Activated CD4-positive, alpha-beta T cell treated with anti-CD3 and anti-CD28 coated beads, Interleukin-2, amount 50 U/mL, for 1 hour (primary cell): ENCODE results near the gene SF3A1.

Experiments used
- DNase-seq: peaks from one replicate; pipeline ENCODE4 v3.0.0-alpha.2; 2020

SF3A1 gene

GRCh38 chr22:30299322-30299721 is 57.4 kb downstream of the SF3A1 start:
- DNase-seq, result no peak

GRCh38 chr22:30297991-30298701 is 58.5 kb downstream of the SF3A1 start:
- DNase-seq, result no peak

DNA sequence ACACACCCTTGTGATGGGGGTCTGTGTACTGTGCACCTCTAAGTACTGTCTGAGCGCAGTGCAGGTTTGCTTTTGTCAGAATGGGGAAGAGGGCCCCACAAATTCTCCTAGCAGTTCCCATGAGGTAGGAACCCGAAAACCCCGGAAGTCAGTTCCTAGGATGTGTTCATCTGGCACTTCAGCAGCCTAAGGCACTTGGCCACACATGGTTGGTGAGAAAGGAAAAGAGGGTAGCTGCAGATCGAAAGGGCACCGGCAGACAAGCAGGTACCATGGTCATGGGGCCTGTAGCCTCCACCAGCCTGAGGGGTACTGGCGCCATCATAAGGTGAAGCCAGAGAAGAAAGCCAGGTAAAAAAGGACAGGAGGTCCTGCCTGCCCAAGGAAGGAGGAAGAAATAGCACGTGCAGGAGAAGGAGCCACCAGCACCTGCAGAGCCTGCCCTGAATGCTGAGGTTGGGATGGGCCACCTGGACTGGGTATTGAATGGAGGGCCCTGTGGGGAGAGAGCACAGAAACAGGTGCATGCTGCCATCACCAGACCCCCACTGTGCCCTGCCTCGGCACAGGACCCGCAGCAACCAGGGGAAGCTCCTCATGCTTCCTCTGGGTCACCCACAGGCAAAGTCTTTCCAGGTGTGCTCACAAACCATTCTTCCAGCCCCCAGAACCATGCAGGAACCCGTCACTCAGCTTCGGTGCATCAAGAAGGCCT is 59.3 kb downstream of the SF3A1 start:
- no peak for DNase-seq

DNA sequence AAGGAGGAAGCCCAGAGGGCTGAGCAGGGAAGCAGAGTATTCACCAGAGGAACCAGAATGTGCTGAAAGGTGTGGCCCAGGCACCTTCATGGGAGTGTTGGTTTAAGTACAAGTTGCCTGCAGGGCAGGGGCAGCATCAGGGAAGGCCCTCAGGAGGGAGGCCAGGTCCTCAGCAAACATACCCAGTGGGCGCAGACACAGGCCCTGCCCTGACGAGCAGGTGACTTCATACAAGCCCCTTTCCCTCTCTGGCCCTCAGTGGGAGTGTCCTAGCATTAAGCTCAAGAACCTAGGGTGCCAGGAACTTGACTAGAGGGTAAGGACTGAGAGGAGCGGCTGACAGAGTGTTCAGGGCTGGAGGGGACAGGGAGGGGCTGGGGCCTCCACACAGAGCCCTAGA is 59.9 kb downstream of the SF3A1 start:
- DNase-seq, result no peak

DNA sequence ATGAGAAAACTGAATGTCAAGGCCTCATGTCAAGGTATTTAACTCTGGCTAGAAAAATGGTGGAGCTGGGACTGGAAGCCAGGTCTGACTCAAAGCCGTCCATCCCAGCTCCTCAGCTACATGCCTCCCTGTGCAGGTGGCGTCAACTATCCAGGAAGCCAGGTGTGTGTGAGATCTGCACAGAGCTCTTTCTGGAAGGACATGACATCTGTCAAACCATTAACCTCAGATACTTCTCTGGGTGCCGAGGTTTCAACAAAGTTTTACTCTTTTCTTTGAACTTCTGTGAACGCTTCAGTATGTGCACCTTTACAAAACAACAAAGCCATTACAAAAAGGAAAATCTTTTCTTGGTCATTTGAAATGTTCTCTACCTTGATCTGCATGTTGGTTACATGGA is 60.4 kb downstream of the SF3A1 start:
- DNase-seq, result no peak

GRCh38 chr22:30295576-30295975 is 61.1 kb downstream of the SF3A1 start:
- DNase-seq, result no peak

DNA sequence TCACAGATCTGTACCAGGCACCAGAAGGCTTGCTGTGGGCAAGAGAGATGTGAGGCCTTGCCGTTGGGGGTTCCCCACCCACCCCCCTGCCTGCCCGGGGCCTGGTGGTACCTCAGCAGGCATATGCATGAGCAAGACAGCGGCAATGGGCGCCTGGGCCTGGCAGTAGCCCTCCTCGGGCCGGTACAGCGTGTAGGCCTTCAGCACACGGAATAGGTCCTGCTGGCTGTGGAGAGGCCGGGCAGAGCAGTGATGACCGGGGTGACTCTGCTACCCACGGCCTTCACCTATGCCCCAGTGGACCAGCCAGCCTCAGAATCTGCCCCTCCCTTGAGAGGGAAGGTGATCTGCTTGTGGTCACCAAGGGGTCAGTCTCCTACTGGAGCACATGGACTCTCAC is 61.9 kb downstream of the SF3A1 start:
- no peak for DNase-seq

DNA sequence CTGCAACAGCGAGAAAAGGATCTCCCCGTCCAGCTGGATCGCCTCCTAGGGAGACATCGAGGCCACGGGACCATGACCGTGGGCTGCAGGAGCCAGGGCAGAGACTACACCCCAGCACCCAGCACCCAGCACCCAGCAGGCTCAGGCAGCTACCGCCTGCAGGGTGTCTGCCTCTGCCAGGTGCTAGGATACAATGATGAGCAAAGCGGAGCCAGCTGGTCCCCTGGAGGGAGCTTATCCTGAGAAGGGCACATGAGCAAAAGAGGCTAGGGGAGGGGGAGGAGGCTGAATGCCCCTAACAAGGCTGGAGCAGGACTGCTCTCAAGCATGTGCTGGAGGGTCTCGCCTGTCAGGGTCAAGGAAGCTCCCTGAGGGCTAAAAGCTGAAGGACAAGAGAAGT is 62.6 kb downstream of the SF3A1 start:
- DNase-seq, result no peak

DNA sequence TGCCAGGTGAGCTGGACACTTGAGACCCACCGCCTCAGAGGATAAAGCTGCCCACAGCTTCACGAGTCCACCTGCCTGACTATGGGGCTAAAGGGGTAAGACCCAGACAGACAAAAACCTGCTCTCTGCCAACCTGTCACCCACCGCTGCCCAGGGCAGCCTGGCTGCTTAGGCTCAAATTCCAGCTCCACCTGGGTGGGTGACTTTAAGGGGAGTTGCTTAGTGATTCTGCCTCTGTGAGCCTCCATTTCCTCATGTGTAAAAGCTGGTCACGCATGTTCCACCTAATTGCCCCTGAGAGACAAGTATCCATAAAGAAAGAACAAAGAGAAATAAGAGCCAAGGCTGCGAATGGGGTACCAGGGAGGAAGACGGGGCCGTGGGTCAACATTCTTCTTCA is 63.7 kb downstream of the SF3A1 start:
- DNase-seq, result no peak

DNA sequence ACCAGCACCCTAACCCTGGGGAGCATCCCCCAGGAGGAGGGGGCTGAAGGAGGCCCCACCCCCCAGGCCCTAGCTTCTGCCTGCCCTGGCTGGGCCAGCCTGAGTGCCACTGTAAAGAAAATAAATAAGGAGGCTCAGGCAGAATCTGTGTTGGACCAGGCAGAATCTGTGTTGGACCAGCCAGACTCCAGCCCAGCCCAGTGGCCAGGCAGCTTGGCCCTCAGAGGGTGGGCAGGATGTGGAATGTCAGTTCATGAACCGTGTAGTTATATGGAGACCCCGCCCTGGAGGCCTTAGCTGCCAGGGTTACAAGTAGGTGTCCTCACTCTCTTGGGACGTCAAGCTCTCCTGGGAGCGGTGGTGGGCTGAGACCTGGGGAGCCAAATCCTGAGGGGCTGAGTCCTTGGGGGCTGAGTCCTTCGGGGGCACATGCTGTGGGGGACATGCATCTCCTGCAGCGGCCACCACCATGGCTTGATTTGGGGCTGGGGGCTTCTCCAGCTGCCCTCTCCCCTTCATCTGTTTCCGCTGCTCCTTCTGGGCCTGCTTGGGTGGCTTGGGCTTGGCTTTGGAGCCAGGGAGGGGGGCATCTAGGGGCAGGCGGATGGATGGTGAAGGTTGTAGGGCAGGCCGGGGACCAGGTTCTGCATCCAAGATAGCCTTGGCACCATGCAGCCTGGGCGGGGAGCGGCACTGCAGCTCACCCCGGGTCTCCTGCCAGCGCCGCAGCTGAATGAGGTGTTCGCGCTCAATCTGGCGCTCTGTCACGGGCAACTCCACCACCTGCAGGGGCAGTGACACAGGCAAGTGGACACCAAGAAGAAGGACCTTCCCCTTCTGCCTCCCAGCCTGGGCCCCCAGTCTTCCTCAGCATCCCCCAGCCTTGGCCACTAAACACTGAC is 64.4 kb downstream of the SF3A1 start:
- no peak for DNase-seq

GRCh38 chr22:30291058-30291892 is 65.4 kb downstream of the SF3A1 start:
- DNase-seq, result no peak

DNA sequence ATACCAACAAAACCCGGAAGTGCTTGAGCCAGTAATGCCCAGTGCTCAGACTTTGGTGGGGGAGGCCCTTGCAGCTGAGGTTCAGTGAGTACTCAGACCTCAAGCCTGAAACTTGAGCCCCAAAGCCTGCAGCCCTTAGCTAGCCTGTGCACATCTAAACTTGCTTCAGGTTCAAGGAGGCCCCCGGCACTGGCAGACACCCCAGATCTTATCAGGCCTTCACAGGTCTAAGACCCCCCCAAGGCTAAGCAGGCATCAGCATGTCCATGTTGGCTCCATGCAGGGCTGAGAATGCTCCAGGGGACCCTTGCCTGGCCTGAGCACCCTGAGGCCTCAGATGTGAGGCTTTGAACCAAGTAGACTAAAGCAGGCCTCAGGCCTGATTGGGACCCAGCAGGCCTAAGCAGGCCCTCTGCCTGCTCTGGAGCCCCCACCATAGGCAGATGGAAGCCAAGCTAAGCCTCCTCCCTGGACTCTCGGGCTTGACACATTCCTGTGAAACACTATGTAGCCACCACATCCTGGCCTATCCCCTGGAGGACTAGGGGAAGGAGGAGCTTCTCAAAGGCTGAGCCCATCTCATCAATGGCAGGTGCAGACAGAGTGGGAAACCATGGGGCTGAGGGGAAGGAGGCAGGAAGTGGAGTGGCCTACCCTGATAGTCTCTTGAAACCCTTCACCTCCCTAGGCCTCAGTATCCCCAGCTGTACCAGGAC is 66.2 kb downstream of the SF3A1 start:
- DNase-seq, result no peak

- DNase-seq, result no peak
Observed at GRCh38 chr22:30289980-30290313, 66.7 kb downstream of the SF3A1 start.

GRCh38 chr22:30289141-30289979 is 67.3 kb downstream of the SF3A1 start, which contains the start of gene CASTOR1:
Gene CASTOR1, minus strand, starts transcription at chr22:30289505. Its CDS starts 8 bp downstream, at chr22:30289497.
- DNase-seq, result peak; percentile 83

DNA sequence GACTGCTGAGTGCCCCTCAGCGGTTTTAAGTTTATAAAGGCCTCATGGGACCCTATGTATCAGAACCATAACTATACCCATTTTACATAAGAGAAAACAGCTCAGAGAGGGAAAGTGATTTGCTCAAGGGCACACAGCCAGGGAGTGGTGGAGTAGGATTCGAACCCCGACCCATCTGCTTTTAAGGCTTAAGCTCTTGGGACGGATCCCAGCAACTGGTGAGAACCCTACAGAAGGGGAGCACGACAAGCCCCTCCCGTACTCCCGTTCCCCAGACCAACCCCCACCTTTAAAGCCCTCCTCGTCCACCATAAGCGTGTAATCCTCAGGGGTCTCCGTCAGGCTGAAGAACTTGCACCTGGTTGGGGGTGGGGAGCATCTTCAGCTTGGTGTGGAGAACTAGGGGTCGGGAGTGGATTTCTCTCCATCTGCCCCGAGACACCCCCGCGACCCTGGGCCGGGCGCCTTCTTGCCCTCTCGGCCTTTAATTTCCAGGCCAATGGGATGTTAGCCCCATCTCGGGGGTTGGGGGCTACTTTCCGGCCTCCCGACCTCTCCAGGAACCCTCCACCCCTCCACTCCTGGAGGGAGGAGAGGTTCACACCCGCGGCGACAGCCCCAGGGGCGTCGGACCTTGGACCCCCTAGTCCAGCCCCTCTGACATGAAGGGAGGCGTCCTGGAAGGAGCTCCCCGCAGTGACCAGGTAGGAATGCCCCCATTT is 68.1 kb downstream of the SF3A1 start:
- no peak for DNase-seq

GRCh38 chr22:30287648-30288418 is 68.9 kb downstream of the SF3A1 start:
- DNase-seq, result peak; percentile 92

DNA sequence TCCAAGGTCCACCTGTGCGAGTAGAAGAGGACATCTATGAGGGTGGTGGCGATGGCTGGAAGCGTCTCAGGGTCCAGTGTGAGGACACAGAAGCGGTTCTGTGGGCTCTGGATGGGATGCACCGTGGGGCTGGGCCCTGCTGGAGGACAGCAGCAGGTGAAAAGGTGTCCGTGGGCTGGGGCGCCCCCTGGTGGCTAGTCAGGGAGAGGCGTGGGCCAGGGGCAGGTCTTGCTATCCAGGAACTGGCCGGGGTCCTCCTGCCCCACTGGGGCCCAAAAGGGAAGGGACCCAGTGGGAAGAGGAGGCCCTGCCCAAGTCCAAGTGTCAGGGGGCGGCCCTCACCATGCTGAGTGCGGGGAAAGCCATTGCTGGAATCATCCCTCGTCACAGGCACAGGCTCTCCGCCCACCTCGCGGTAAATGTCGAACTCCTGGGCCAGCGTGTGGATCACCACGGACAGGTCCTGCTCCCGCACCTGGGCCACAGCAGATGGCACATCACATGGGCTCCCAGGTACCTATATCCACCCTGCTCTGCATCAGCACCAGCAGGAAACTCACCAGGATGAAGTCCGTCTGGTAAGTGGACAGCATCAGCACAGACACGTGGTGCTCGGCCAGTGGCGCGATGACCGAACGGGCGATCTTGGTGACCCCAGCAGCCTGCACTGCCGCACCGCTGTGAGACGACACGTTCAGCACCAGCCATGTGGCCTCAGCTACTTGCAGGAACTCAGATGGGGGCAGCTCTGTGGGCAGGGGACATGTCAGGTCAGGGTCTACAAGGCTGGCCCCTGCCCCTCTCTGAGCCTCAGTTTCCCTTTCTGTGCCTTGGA is 69.7 kb downstream of the SF3A1 start:
- peak; percentile 88 for DNase-seq

GRCh38 chr22:30286331-30286730 is 70.4 kb downstream of the SF3A1 start:
- no peak for DNase-seq

DNA sequence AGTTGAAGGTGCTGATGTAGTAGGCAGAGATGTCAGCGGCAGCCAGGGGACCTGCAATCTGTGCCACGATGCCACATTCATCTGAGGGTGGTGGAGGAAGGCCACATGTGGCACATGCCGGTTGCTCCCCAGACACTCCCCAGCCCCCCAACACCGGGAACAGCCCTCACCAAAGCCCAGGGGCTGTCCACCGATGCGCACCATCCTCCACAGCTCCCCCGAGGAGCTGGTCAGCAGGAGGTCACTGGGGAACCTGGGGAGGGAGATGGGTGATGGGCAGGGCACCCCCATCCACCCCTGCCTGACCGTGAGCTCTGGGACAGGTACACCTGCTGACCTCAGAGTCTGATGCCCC is 70.9 kb downstream of the SF3A1 start:
- no peak for DNase-seq
